ENCODE measurements around the gene LONP1.
A peak's percentile ranks its signal among the peaks of the same experiment; 100 is the strongest.

DNA sequence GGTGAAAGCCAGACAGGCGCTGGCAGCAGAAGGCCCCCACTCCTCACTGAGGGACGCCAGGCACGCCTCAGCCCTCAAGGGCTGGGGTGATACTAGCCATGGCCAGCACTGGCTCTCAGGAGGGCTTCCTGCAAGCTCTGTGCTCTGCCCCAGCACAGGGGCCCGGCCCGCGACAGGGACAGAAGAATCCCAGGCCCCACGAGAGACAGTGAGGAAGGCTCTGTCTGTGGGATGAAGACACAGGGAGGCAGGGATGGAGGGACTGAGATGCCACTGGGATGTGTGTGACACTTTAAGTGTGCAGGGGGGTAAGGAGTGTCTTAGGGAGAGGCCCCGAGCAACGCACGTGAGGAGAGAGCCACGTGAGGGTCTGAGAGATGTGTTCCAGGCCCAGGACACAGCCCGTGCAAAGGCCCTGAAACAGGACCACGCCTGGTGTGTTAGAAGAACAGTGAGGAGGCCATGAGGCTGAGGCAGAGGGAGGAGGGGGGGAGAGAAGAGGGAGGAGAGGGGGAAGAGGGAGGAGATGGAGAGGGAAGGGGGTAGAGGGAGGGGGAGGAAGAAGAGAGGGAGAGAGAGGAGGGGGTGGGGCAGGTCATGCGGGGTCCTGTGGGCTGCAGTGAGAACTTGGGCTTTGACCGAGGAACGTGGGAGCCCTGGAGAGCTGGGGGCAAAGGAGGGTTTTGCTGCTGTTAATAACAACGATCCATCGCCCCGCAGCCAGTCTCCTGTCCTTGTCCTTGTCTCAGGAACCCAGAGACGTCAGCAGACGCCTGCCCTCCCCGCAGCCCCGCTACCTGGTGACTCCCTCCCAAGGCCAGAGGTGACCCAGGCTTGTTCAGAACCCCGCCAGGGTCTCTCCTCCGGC is 22.7 kb downstream of the LONP1 start:
- peak; percentile 54 for TF ChIP-seq POLR2A (IDR thresholded peaks at IDR 0.05; ENCODE audit: low read depth, low read length)
- peak; percentile 78 for TF ChIP-seq POLR2AphosphoS5 (IDR thresholded peaks at IDR 0.05; ENCODE audit: low read depth, low read length)

Data from GM12892 (cell line).